ENCODE measurements around the gene RNF187.

GRCh38 chr1:228443395-228443794, 43.8 kb upstream of the RNF187 start:
- TF ChIP-seq POLR2A (IDR thresholded peaks at IDR 0.05; ENCODE audit: low read length) = no peak
- TF ChIP-seq GATA1 (IDR thresholded peaks at IDR 0.05; ENCODE audit: low read depth, low read length) = no peak
